K562 (cell line): ENCODE measurements around the gene PRR7. TPM values are rescaled to one million over a fixed set of nuclear protein-coding genes. Genes with fewer than 3 reads are reported as not detected.
A peak's percentile ranks its signal among the peaks of the same experiment; 100 is the strongest.

Source experiments
- CHCHD3 ChIP-seq: fragments of 250-450 bp; sonication (Bioruptor Pico); IDR thresholded peaks from 2 replicates; pipeline ENCODE4 v2.1.2; 2022; ENCODE audit warnings: mild to moderate bottlenecking
- ETS1 ChIP-seq: conservative IDR thresholded peaks from 2 replicates; pipeline ENCODE4 v1.6.1; 2011; ENCODE audit warnings: low read depth, mild to moderate bottlenecking, low read length; ENCODE audit not compliant: control insufficient read depth
- KLF1 ChIP-seq: fragments of 450-650 bp; IDR thresholded peaks from 2 replicates; pipeline ENCODE4 v1.6.1; 2016; ENCODE audit warnings: missing genetic modification characterization, missing compliant biosample characterization
- MXI1 ChIP-seq: IDR thresholded peaks from 2 replicates; pipeline ENCODE4 v1.6.1; 2011; ENCODE audit warnings: low read depth, mild to moderate bottlenecking, improper control_type of control experiment, low read length
- PCBP1 ChIP-seq: fragments of 200-400 bp; formaldehyde crosslinking; IDR thresholded peaks from 2 replicates; pipeline ENCODE4 v1.6.1; 2018; ENCODE audit warnings: mild to moderate bottlenecking, low read depth, low read length; ENCODE audit not compliant: poor library complexity, severe bottlenecking
- PHF8 ChIP-seq: fragments of 200-600 bp; sonication (generic); IDR thresholded peaks from 2 replicates; pipeline ENCODE4 v1.6.1; 2012; ENCODE audit warnings: mixed run types, mild to moderate bottlenecking, inconsistent platforms, low read length, moderate library complexity, borderline replicate concordance
- PRDM10 ChIP-seq: fragments of 450-650 bp; IDR thresholded peaks from 2 replicates; pipeline ENCODE4 v1.6.1; 2018; ENCODE audit not compliant: partially characterized antibody
- ZBTB40 ChIP-seq, 2 experiments: fragments of 450-650 bp in 1 of 2; sonication (generic) in 1 of 2; formaldehyde crosslinking in 1 of 2; IDR thresholded peaks; 2 replicates each; pipeline versions ENCODE4 v1.7.1 to v1.9.0; 2016 to 2022; ENCODE audit warnings: inconsistent platforms in 1 of 2, mild to moderate bottlenecking in 1 of 2, missing genetic modification reagents in 1 of 2
- polyA plus RNA-seq, 8 experiments: library from polyadenylated mRNA; depleted of rRNA in 4 of 8; stranded (reverse) in 5 of 8; unstranded in 3 of 8; fragments of >200 nt; fragmentation: Nextera tagmentation in 2 of 8; fragmentation: Illumina TruSeq in 1 of 8; extraction: Ambion mirVana in 2 of 8; extraction: Trizol in 1 of 8; gene quantifications; 2 replicates each; pipeline versions ENCODE4 v1.2.1 to v1.2.3, GENCODE V29; 2011 to 2014; ENCODE audit warnings: inconsistent platforms in 1 of 8, missing spikeins in 1 of 8
- total RNA-seq, 7 experiments: library from RNA; depleted of rRNA in 6 of 7; stranded (reverse); fragments of >200 nt in 6 of 7; fragmentation: Illumina TruSeq in 2 of 7; extraction: Trizol in 2 of 7; gene quantifications; 2 replicates each; pipeline versions ENCODE4 v1.2.1 to v1.2.3, GENCODE V29; 2011 to 2021; ENCODE audit warnings: low replicate concordance in 1 of 7

The PRR7 gene
- total and polyA plus RNA-seq, 9 of the 15 experiments (the other 6 are each of a cell fraction or from before 2014, with no cell fraction given): 0.80 to 11.3 (median 10.4) TPM; not detected in 4

GRCh38 chr5:177403792-177404640 is 42.6 kb upstream of the PRR7 start (continued):
- TF ChIP-seq ETS1 (peak; percentile 85), ZBTB40 (IDR thresholded peaks at IDR 0.05) (no peak), ZBTB40 (CRISPR knock-in tag; IDR thresholded peaks at IDR 0.05) (no peak), MXI1 (peak; percentile 75; the same call in 1 of the 2 replicates), KLF1 (peak; percentile 3; the same call in 1 of the 2 replicates), PHF8 (peak; percentile 53; the same call in 1 of the 2 replicates), PRDM10 (peak; percentile 59), PCBP1 (peak; percentile 84), CHCHD3 (no peak)
